ENCODE data around the gene SMNDC1.

- TF ChIP-seq CTCF (IDR thresholded peaks at IDR 0.05; ENCODE audit: insufficient read depth, low read depth, low read length) (no peak), EZH2 (IDR thresholded peaks at IDR 0.05; ENCODE audit: insufficient read depth, low read length) (no peak)
Measured at GRCh38 chr10:110321869-110322620, 17.3 kb upstream of the SMNDC1 start.
